HCT116 (cell line): ENCODE data around the gene BMP7.

Experiments used
- CEBPB ChIP-seq: IDR thresholded peaks from 2 replicates; pipeline ENCODE4 v1.6.1; 2012; ENCODE audit warnings: low read depth
- EGR1 ChIP-seq: IDR thresholded peaks from 2 replicates; pipeline ENCODE4 v1.6.1; 2012; ENCODE audit warnings: low read depth
- ELF1 ChIP-seq: IDR thresholded peaks from 2 replicates; pipeline ENCODE4 v1.6.1; 2012; ENCODE audit warnings: low read depth, borderline replicate concordance
- EZH2 ChIP-seq: fragments of 200-600 bp; sonication (generic); IDR thresholded peaks from 2 replicates; pipeline ENCODE4 v1.6.1; 2017; ENCODE audit warnings: antibody characterized with exemption, mixed run types
- EZH2phosphoT487 ChIP-seq: fragments of 200-600 bp; IDR thresholded peaks from 2 replicates; pipeline ENCODE4 v1.6.1; 2018; ENCODE audit warnings: antibody characterized with exemption, borderline replicate concordance
- POLR2A ChIP-seq: IDR thresholded peaks from 2 replicates; pipeline ENCODE4 v1.7.0; 2011; ENCODE audit warnings: borderline replicate concordance; ENCODE audit not compliant: insufficient read depth, insufficient read length; ENCODE audit errors: extremely low read depth
- RAD21 ChIP-seq: IDR thresholded peaks from 2 replicates; pipeline ENCODE4 v1.6.1; 2012; ENCODE audit warnings: low read depth, mild to moderate bottlenecking
- SP1 ChIP-seq: IDR thresholded peaks from 2 replicates; pipeline ENCODE4 v1.6.1; 2012; ENCODE audit warnings: low read depth
- YY1 ChIP-seq: IDR thresholded peaks from 2 replicates; pipeline ENCODE4 v1.6.1; 2011; ENCODE audit warnings: low read length, low read depth, moderate library complexity, mild to moderate bottlenecking; ENCODE audit not compliant: insufficient replicate concordance; ENCODE audit errors: extremely low read depth
- ZBTB33 ChIP-seq: IDR thresholded peaks from 2 replicates; pipeline ENCODE4 v1.6.1; 2011; ENCODE audit warnings: mild to moderate bottlenecking, low read length, moderate library complexity; ENCODE audit not compliant: insufficient replicate concordance; ENCODE audit errors: extremely low read depth
- ZFX ChIP-seq: fragments of 450-650 bp; IDR thresholded peaks from 2 replicates; pipeline ENCODE4 v1.6.1; 2017
- TF ChIP-seq, protein P1 (sequence below): IDR thresholded peaks from 2 replicates; pipeline ENCODE4 v1.6.1; 2012; ENCODE audit warnings: low read depth
- TF ChIP-seq, protein P2 (sequence below), 3 experiments: fragments of 200-600 bp in 1 of 3; sonication (generic) in 1 of 3; IDR thresholded peaks in 2 of 3; conservative IDR thresholded peaks in 1 of 3; 2 replicates each; pipeline ENCODE4 v1.5.1; 2012 to 2017; ENCODE audit warnings: low read depth in 2 of 3, low read length in 2 of 3, antibody characterized with exemption in 1 of 3, borderline replicate concordance in 1 of 3, control low read depth in 1 of 3, mild to moderate bottlenecking in 1 of 3, mixed read lengths in 1 of 3, mixed run types in 1 of 3, moderate library complexity in 1 of 3; ENCODE audit not compliant: insufficient read depth in 1 of 3

DNA sequence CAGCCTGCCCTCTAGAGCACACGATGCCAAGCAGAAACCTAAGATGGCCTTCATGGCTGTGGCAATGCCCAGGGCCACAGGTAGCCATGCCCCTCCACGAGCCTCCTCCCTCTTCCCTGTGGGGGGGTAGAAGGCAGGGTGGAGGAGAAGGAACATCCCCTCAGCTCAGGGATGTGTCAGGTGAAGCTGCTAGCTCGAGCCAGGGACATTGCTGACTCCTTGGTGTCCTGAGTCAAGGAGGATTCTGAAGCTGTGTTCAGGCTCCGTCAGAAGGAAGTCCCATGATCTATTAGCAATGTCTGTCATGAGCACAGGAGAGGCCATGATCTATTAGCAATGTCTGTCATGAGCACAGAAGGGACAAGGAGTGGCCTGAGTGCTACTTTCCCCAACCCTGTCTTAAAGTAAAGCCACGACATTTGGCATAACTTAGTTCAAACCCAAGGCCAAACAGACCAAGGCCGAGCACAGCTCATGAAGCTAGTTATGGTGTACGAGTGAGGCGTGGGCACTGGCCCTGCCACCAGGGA, 87.8 kb downstream of the BMP7 start:
- TF ChIP-seq, protein P1, sequence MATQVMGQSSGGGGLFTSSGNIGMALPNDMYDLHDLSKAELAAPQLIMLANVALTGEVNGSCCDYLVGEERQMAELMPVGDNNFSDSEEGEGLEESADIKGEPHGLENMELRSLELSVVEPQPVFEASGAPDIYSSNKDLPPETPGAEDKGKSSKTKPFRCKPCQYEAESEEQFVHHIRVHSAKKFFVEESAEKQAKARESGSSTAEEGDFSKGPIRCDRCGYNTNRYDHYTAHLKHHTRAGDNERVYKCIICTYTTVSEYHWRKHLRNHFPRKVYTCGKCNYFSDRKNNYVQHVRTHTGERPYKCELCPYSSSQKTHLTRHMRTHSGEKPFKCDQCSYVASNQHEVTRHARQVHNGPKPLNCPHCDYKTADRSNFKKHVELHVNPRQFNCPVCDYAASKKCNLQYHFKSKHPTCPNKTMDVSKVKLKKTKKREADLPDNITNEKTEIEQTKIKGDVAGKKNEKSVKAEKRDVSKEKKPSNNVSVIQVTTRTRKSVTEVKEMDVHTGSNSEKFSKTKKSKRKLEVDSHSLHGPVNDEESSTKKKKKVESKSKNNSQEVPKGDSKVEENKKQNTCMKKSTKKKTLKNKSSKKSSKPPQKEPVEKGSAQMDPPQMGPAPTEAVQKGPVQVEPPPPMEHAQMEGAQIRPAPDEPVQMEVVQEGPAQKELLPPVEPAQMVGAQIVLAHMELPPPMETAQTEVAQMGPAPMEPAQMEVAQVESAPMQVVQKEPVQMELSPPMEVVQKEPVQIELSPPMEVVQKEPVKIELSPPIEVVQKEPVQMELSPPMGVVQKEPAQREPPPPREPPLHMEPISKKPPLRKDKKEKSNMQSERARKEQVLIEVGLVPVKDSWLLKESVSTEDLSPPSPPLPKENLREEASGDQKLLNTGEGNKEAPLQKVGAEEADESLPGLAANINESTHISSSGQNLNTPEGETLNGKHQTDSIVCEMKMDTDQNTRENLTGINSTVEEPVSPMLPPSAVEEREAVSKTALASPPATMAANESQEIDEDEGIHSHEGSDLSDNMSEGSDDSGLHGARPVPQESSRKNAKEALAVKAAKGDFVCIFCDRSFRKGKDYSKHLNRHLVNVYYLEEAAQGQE = no peak
- no peak for TF ChIP-seq CEBPB
- TF ChIP-seq ZFX = no peak
- TF ChIP-seq EZH2 = no peak
- TF ChIP-seq, protein P2, sequence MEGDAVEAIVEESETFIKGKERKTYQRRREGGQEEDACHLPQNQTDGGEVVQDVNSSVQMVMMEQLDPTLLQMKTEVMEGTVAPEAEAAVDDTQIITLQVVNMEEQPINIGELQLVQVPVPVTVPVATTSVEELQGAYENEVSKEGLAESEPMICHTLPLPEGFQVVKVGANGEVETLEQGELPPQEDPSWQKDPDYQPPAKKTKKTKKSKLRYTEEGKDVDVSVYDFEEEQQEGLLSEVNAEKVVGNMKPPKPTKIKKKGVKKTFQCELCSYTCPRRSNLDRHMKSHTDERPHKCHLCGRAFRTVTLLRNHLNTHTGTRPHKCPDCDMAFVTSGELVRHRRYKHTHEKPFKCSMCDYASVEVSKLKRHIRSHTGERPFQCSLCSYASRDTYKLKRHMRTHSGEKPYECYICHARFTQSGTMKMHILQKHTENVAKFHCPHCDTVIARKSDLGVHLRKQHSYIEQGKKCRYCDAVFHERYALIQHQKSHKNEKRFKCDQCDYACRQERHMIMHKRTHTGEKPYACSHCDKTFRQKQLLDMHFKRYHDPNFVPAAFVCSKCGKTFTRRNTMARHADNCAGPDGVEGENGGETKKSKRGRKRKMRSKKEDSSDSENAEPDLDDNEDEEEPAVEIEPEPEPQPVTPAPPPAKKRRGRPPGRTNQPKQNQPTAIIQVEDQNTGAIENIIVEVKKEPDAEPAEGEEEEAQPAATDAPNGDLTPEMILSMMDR (IDR thresholded peaks at IDR 0.05 in 2 of 3, conservative IDR thresholded peaks at IDR 0.05 in 1 of 3; ENCODE audit: borderline replicate concordance in 1 of 3, insufficient read depth in 1 of 3, low read depth in 2 of 3, low read length in 2 of 3) = no peak
- TF ChIP-seq ELF1 = no peak
- TF ChIP-seq ZBTB33 = no peak
- TF ChIP-seq YY1 = no peak
- TF ChIP-seq SP1 = no peak
- no peak for TF ChIP-seq RAD21
- TF ChIP-seq EGR1 = no peak
- no peak for TF ChIP-seq EZH2phosphoT487
- TF ChIP-seq POLR2A = no peak
